GM19468 (cell line): ENCODE data around the gene EPHA4.

ENCODE experiments used
- ATAC-seq: cut with Tn5 transposase; IDR thresholded peaks from one replicate; pipeline ENCODE4 v1.9.1; 2021; ENCODE audit warnings: mild to moderate bottlenecking, moderate library complexity, moderate number of reproducible peaks; ENCODE audit not compliant: unreplicated experiment; ENCODE audit errors: extremely low read depth

The EPHA4 gene

GRCh38 chr2:221420245-221420644, 151.9 kb downstream of the EPHA4 start:
- ATAC-seq: no peak

- ATAC-seq: no peak
Measured at GRCh38 chr2:221415789-221416188, 156.3 kb downstream of the EPHA4 start.

DNA sequence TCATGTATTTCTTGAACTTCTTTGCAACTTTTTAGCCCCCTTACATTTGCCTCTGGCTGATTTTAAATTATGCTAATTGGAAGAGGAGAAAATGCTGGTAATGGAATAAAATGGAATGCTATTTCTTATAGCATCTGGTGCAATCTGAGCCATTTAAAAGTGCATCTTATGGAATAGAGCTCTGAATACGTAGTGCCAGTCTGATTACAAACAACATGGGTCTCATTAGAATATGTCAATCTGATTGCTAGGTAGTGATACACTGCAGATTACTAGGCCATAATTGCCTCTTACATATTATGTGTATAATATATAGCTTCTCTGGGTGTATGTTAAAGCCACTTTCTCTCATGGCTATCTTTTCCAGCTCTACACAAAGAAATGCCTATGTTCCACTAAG, 159.1 kb downstream of the EPHA4 start:
- ATAC-seq: no peak

- ATAC-seq: no peak
Measured at GRCh38 chr2:221410487-221410886, 161.6 kb downstream of the EPHA4 start.

DNA sequence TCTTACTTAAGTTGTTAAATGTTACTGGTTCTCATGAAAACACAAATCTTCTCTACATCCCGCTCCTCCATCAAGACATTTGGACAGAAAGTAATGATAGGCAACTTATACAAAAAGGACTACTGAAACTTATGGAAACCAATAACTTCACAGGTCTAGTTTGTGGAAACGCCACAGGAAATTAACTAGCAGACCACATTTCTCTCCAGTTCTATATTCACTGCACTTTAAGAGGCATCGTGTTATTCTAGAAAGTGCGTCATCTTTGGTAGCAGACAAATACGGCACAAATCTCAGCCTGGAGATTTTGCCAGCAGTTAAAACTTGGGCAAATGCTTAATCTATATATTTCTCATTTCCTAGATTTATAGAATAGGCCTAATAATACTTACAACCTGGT, 164.3 kb downstream of the EPHA4 start:
- ATAC-seq: no peak

DNA sequence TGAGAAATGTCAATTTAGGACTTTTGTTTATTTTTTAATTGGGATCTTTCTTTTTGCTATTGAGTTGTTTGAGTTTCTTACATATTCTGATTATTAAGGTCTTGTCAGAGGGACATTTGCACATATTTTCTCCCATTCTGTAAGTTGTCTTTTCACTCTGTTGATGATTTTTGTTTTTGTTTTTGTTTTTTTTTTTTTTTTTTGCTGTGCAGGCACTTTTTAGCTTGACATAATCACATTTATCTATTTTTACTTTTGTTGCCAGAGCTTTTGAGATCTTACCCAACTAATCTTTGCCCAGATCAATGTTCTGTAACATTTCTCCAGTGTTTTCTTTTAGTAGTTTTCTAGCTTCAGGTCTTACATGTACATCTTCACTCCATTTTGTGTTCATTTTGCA, 166.6 kb downstream of the EPHA4 start:
- ATAC-seq: no peak

- no peak for ATAC-seq
Measured at GRCh38 chr2:221402072-221402471, 170.0 kb downstream of the EPHA4 start.

DNA sequence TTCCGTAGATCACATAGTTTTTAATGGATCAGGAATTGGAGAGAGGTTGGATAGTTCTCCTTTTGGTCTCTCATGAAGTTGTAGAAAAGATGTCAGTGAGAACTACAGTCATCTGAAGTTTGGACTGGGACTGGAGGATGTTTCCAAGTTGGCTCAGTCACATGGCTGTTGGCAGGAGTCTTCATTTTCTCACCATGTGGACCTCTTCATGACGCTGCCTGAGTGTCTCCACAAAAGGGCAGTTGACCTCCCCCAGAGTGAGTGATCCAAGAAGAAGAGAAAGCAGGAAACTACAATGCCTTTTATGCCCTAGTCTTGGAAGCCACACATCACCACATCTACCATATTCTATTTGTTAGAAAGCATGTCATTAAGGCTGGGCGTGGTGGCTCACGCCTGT, 171.7 kb downstream of the EPHA4 start:
- ATAC-seq: no peak

GRCh38 chr2:221399183-221399582, 172.9 kb downstream of the EPHA4 start:
- ATAC-seq: no peak

- no peak for ATAC-seq
Measured at GRCh38 chr2:221397187-221397586, 174.9 kb downstream of the EPHA4 start.

GRCh38 chr2:221392228-221392881, 179.7 kb downstream of the EPHA4 start:
- no peak for ATAC-seq

DNA sequence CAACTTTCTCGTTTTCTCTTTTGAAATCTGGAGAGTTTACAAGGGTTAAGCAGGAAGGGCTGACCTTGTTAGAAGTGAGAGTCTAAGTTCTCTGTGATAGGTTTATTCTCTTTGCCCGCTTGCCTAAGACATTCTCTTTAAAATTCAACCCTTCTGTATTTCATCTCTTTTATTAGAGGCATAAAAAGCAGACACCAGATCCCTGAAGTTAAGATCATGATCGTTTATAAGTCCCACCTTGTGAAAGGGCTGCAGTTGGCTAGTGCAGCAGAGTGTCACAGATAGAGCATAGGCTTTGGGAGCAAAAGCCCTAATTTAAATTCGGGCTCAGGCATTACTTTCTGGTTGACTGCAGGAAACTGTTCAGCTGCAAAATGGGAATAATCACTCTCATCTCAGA, 181.2 kb downstream of the EPHA4 start:
- ATAC-seq: no peak

GRCh38 chr2:221389904-221390303, 182.2 kb downstream of the EPHA4 start:
- no peak for ATAC-seq

GRCh38 chr2:221389421-221389820, 182.7 kb downstream of the EPHA4 start:
- no peak for ATAC-seq

DNA sequence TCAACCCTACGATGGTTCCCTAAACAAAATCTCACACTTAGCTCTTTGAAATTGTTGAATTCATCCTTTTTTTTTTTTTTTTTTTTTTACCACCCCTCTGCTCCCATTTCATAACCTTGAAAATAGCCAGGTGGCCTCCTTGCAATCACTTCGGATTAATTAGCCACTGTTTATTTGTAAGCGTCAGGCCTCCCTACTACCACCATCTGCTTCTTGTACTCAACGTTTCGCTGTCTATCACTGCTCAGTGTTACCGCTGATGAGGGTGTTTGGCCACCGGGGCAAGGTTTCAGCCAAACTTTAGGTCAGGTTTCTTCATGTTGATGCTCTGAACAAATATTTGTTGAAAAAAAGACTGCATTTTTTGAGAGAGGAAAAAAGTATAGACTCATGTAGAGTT, 183.2 kb downstream of the EPHA4 start:
- ATAC-seq: no peak

DNA sequence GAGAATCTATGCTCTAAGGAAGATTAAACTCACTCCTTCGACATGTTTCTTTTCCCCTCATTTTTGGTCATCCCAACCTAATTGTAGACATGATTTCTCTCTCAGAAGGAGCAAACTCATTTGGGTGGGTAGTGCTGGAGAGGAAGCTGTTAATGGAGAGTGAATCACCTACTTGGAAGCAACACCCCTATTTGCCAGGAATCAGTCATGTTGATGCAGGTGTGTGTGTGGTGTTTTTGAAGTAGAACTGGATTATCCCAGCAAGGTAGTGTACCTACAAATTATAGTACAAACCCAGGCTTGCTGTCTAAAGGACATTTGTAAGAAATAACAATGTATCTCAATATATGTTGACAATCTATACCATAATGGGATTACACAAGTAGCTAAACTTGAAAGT, 186.4 kb downstream of the EPHA4 start:
- ATAC-seq: no peak

GRCh38 chr2:221381928-221382488, 190.1 kb downstream of the EPHA4 start:
- no peak for ATAC-seq

DNA sequence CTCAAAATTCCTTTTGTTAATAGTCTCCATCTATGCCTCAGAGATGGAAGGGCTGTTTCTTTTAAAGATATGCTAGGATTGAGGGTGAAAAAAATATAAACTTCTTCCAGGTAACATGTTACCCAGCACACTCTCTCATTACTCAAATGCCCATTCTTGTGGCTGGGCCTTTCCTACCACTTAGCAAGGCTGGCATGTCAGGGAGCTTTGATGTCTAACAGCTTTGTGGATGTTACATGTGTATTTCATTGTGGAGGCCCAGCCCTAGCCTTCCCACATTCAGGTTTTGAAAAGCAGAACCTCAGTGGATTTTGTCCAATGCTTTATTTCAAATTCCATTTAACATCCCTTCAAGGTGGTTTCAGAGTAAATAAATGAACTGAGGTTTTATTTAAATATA, 191.4 kb downstream of the EPHA4 start:
- ATAC-seq: no peak

DNA sequence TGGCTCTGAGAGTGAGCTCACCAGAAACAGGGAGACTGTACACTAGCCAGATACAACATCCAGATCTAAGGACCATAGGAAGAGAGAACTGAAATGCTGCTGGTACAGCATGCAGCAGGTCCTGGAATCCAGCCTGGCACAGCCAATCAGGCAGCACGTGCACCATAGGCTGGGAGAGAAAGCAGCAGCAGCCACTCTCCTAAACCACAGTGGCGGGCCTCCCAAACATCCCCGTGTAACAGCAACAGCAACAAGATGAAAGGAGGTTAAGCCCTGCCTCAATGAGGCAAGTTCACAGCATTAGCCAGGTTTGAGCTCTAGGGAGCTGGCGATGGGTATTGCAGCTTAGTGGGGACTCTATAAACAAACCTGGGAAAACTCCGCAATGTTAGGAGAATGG, 192.0 kb downstream of the EPHA4 start:
- no peak for ATAC-seq

DNA sequence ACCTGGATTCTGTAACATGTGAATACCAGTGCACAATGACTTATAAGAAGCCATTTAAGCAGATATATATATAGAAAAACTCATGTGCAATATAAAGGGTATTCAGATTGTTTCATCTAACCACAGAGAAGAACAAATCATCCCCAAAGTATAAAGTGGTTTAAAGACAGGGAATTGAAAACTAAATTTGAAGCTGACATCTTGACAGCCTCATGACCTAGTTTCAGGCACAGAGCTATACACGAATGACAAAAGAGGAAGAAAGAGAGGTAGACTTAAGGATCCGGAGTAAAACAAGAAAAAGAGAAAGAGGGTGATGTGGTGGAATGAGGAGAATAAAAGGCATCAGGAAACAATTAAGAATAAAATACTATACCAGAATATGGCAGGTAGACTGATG, 194.5 kb downstream of the EPHA4 start:
- ATAC-seq: no peak

DNA sequence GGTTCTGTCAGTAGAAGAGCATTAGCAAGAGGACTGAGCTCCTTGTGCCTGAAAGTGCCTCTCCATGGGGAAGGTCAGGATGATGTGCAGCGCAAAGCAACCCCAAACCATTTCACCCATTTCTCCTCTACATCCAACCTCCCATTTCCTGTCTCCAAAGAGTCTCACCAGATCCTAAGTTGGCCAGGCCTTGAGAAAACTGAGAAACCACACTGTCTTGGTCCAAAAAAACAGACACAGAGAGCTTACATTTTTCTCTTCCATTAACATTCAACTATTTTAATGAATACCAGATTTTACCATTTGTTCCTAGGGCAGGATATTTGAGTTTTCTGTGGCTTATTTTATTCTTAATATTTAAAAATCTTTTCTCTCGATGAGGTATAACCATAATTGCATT, 195.0 kb downstream of the EPHA4 start:
- no peak for ATAC-seq

DNA sequence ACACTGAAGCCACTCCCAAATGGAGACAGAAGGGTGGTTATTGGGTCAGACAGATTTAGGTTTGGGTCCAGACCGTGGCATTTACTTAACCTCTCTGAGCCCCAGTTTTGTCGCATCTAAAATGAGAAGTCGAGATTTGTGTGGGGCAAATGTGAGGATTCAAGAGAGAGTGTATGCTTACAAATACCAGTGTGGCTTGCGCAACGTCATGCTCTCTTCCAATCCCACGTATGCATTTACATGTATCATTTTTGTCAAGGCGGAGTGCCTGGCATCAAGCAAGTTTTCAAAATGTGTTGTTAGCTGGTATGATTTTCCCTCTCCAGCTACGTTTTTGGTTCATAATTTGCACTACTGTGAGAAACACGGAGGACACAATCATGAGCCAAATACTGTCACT, 197.9 kb downstream of the EPHA4 start:
- ATAC-seq: no peak
